ENCODE measurements around the gene STK32B.

The STK32B gene

GRCh38 chr4:5365071-5366008, 314.1 kb downstream of the STK32B start:
- DNase-seq (ENCODE audit: low spot score) = no peak

GRCh38 chr4:5366009-5366386, 314.7 kb downstream of the STK32B start:
- DNase-seq (ENCODE audit: low spot score) = no peak

GRCh38 chr4:5366421-5366820, 315.1 kb downstream of the STK32B start:
- no peak for DNase-seq (ENCODE audit: low spot score)

GRCh38 chr4:5368426-5368825, 317.1 kb downstream of the STK32B start:
- DNase-seq (ENCODE audit: low spot score) = no peak

GRCh38 chr4:5370286-5370685, 319.0 kb downstream of the STK32B start:
- DNase-seq (ENCODE audit: low spot score) = no peak

GRCh38 chr4:5371415-5372190, 320.3 kb downstream of the STK32B start:
- DNase-seq (ENCODE audit: low spot score) = no peak

- DNase-seq (ENCODE audit: low spot score) = no peak
Measured at GRCh38 chr4:5372198-5372597, 320.9 kb downstream of the STK32B start.

- DNase-seq (ENCODE audit: low spot score) = no peak
Measured at GRCh38 chr4:5373327-5373726, 322.0 kb downstream of the STK32B start.

GRCh38 chr4:5374592-5374991, 323.3 kb downstream of the STK32B start:
- DNase-seq (ENCODE audit: low spot score) = no peak

- no peak for DNase-seq (ENCODE audit: low spot score)
Measured at GRCh38 chr4:5374994-5375393, 323.7 kb downstream of the STK32B start.

GRCh38 chr4:5376015-5376414, 324.7 kb downstream of the STK32B start:
- DNase-seq (ENCODE audit: low spot score) = no peak

- DNase-seq (ENCODE audit: low spot score) = no peak
Measured at GRCh38 chr4:5378002-5378401, 326.7 kb downstream of the STK32B start.

GRCh38 chr4:5379895-5380294, 328.6 kb downstream of the STK32B start:
- no peak for DNase-seq (ENCODE audit: low spot score)

- no peak for DNase-seq (ENCODE audit: low spot score)
Measured at GRCh38 chr4:5381961-5382441, 330.7 kb downstream of the STK32B start.

- DNase-seq (ENCODE audit: low spot score) = no peak
Measured at GRCh38 chr4:5383191-5383980, 332.1 kb downstream of the STK32B start.

GRCh38 chr4:5385741-5386311, 334.5 kb downstream of the STK32B start:
- DNase-seq (ENCODE audit: low spot score) = no peak

- no peak for DNase-seq (ENCODE audit: low spot score)
Measured at GRCh38 chr4:5386921-5387320, 335.6 kb downstream of the STK32B start.

- no peak for DNase-seq (ENCODE audit: low spot score)
Measured at GRCh38 chr4:5387457-5387856, 336.2 kb downstream of the STK32B start.

- no peak for DNase-seq (ENCODE audit: low spot score)
Measured at GRCh38 chr4:5389756-5390310, 338.6 kb downstream of the STK32B start.

- DNase-seq (ENCODE audit: low spot score) = no peak
Measured at GRCh38 chr4:5391492-5391891, 340.2 kb downstream of the STK32B start.

GRCh38 chr4:5393911-5394513, 342.7 kb downstream of the STK32B start:
- no peak for DNase-seq (ENCODE audit: low spot score)

All from iPS-NIHi11 (cell line).